Fibroblast of lung (primary cell): ENCODE results near the gene HINT2.

ENCODE experiments used
- EZH2 ChIP-seq: IDR thresholded peaks from 2 replicates; pipeline ENCODE4 v1.5.1; 2012; ENCODE audit warnings: low read length, control low read depth, mild to moderate bottlenecking; ENCODE audit errors: missing control alignments
- TF ChIP-seq, protein P1 (sequence below), 2 donors: IDR thresholded peaks in 1 of 2; conservative IDR thresholded peaks in 1 of 2; 1 replicate in 1 of 2; 2 replicates in 1 of 2; pipeline ENCODE4 v1.5.1; 2011 to 2012; ENCODE audit warnings: low read length in 2 of 2, control low read depth in 1 of 2, inconsistent platforms in 1 of 2, low read depth in 1 of 2, mild to moderate bottlenecking in 1 of 2

DNA sequence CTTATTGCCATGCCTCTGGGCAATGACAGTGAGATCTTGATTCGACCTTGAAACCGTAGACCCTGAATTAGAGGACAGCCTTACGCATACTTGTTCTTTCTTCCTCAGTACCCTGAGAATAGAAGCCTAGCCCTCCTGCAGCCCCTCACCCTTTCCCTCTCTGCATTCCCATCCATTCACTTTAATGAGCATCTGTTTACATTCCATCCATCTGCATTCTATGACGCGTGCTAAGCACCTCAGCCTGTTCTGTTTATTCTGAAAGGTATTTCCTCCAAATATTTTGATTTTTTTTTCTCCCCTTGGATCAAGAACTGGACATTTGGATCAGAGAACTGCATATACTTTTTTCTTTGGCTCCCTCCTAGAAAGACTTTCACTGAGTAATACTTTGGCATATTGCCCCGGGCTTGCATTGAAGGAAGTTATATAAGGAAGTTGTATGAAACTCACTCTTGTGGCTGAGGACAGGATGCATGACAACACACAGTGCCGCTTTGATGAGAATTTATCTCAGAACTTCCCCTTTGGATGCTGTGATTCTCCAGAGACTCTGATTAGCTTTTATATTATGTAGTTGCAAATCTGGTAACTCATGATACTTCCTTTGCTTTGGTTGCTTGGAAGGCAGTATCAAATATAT lies 29.9 kb upstream of the HINT2 start:
- TF ChIP-seq, protein P1, sequence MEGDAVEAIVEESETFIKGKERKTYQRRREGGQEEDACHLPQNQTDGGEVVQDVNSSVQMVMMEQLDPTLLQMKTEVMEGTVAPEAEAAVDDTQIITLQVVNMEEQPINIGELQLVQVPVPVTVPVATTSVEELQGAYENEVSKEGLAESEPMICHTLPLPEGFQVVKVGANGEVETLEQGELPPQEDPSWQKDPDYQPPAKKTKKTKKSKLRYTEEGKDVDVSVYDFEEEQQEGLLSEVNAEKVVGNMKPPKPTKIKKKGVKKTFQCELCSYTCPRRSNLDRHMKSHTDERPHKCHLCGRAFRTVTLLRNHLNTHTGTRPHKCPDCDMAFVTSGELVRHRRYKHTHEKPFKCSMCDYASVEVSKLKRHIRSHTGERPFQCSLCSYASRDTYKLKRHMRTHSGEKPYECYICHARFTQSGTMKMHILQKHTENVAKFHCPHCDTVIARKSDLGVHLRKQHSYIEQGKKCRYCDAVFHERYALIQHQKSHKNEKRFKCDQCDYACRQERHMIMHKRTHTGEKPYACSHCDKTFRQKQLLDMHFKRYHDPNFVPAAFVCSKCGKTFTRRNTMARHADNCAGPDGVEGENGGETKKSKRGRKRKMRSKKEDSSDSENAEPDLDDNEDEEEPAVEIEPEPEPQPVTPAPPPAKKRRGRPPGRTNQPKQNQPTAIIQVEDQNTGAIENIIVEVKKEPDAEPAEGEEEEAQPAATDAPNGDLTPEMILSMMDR (conservative IDR thresholded peaks at IDR 0.05 in 1 of 2, IDR thresholded peaks at IDR 0.05 in 1 of 2; ENCODE audit: low read depth in 1 of 2, low read length in 2 of 2), result no peak
- TF ChIP-seq EZH2, result no peak
